ENCODE measurements around the gene ANKRD34A.

- TF ChIP-seq CTCF (IDR thresholded peaks at IDR 0.05; ENCODE audit: borderline replicate concordance, extremely low read depth, low read length, poor library complexity, severe bottlenecking) (no peak), EZH2 (IDR thresholded peaks at IDR 0.05; ENCODE audit: borderline replicate concordance, low read depth, low read length, severe bottlenecking) (no peak)
Measured at GRCh38 chr1:145978471-145978853, 14.1 kb upstream of the ANKRD34A start.
